ENCODE results near the gene ZNF169.

GRCh38 chr9:94287877-94288513 lies 28.9 kb downstream of the ZNF169 start:
- TF ChIP-seq CTCF (IDR thresholded peaks at IDR 0.05; ENCODE audit: low read depth, low read length) (no peak), EZH2phosphoT487 (IDR thresholded peaks at IDR 0.05; ENCODE audit: low read depth) (no peak)
